Measurements from ENCODE around the gene HNRNPR. TPM values are rescaled to one million over a fixed set of nuclear protein-coding genes. Genes with fewer than 3 reads are reported as not detected.

HNRNPR gene
- total and polyA plus RNA-seq, 2 of the 8 experiments (the other 6 are each of a cell fraction or from before 2014, with no cell fraction given) = 110 to 214 TPM

GRCh38 chr1:23282957-23283356 is 61.1 kb downstream of the HNRNPR start:
- POLR2A ChIA-PET (ENCODE audit: partially characterized antibody) = no interaction called here
- Histone ChIP-seq H3K4me3 (ENCODE audit: extremely low read depth in 1 of 4, insufficient read depth in 2 of 4, low read depth in 3 of 4, low read length in 4 of 4) (no peak overlapping the region), H3K18ac (ENCODE audit: extremely low read depth, low read length) (no peak overlapping the region), H3K79me2 (ENCODE audit: control insufficient read depth in 1 of 2, insufficient read depth in 2 of 2, low read length in 2 of 2) (no peaks in the 10 kb centered on the region), H3K4me1 (replicated peaks in 1 of 4; ENCODE audit: control insufficient read depth in 3 of 4, insufficient read depth in 4 of 4, low read length in 3 of 4) (no peaks in the 10 kb centered on the region), H2AK5ac (ENCODE audit: low read depth, low read length) (no peak overlapping the region), H2BK120ac (replicated peaks; ENCODE audit: low read depth, low read length) (no peak overlapping the region), H3K9ac (replicated peaks in 1 of 4; ENCODE audit: extremely low read depth in 1 of 4, low read depth in 3 of 4, low read length in 3 of 4) (no peak overlapping the region), H2BK15ac (ENCODE audit: low read length) (no peak overlapping the region), H3K27ac (ENCODE audit: low read depth, low read length) (no peak overlapping the region), H2AFZ (ENCODE audit: low read length) (no peak overlapping the region), H4K91ac (replicated peaks; ENCODE audit: insufficient read length, low read length) (no peak overlapping the region), H2BK5ac (ENCODE audit: low read depth, low read length) (no peak overlapping the region), H3K4me2 (ENCODE audit: insufficient read depth in 1 of 2, low read depth in 2 of 2, low read length in 2 of 2) (no peak overlapping the region), H4K20me1 (replicated peaks in 1 of 2; ENCODE audit: control insufficient read depth in 1 of 2, insufficient read depth in 2 of 2, low read length in 2 of 2) (peaks cover 0 to 1% of the 10 kb centered on the region in 2 experiments), H2BK20ac (ENCODE audit: low read length) (no peak overlapping the region), H3K14ac (ENCODE audit: insufficient read length) (no peak overlapping the region), H4K5ac (ENCODE audit: insufficient read length, low read depth, low read length) (no peak overlapping the region), H3K4ac (replicated peaks; ENCODE audit: insufficient read length, low read depth, low read length) (no peak overlapping the region), H3K9me3 (ENCODE audit: insufficient read depth in 2 of 2, low read depth in 1 of 2, low read length in 1 of 2) (no peaks in the 10 kb centered on the region), H3K27me3 (replicated peaks in 1 of 4; ENCODE audit: control insufficient read depth in 3 of 4, extremely low read depth in 1 of 4, insufficient read depth in 3 of 4, low read length in 3 of 4) (no peaks in the 10 kb centered on the region), H4K8ac (ENCODE audit: extremely low read depth, insufficient read depth, low read length) (no peak overlapping the region), H3K36me3 (ENCODE audit: control insufficient read depth in 2 of 4, insufficient read depth in 4 of 4, low read length in 3 of 4) (peaks cover 3 to 48% (median 13%) of the 10 kb centered on the region in 4 experiments; a peak in 4 of 8 replicates), H3K23ac (ENCODE audit: insufficient read length) (no peak overlapping the region), H3K79me1 (ENCODE audit: low read depth, low read length) (no peaks in the 10 kb centered on the region), H3K23me2 (ENCODE audit: low read depth, low read length) (no peaks in the 10 kb centered on the region), H2BK12ac (ENCODE audit: low read depth, low read length) (no peak overlapping the region), H3K56ac (replicated peaks; ENCODE audit: insufficient read length, low read depth, low read length) (no peak overlapping the region)
- CTCF ChIA-PET (ENCODE audit: partially characterized antibody) = interaction anchor here (0.8 kb wide), 1 partner anchor 318 kb away, joined by 3 read pairs; no protein-coding TSS in a partner anchor
- FAIRE-seq (no peak), DNase-seq (ENCODE audit: low read depth in 1 of 2, low spot score in 2 of 2) (no peak)
- no peak for TF ChIP-seq PHF8 (conservative IDR thresholded peaks at IDR 0.05; ENCODE audit: low read depth, low read length)
- TF ChIP-seq POLR2A (IDR thresholded peaks at IDR 0.05; ENCODE audit: control extremely low read depth in 1 of 2, low read depth in 2 of 2, low read length in 2 of 2) = no peak
- TF ChIP-seq SP4 (IDR thresholded peaks at IDR 0.05; ENCODE audit: low read length) = no peak
- no peak for TF ChIP-seq POLR2AphosphoS5 (IDR thresholded peaks at IDR 0.05; ENCODE audit: low read depth, low read length)
- 88% methylated on average over 5 of the region's 5 CpGs; no CpG with 5 or more reads in 1 of the 2 experiments for WGBS, 2 experiments (ENCODE audit: extremely low coverage in 1 of 2, insufficient coverage in 1 of 2, insufficient read length in 1 of 2, insufficient replicate concordance in 2 of 2, low coverage in 1 of 2, low lambda C conversion rate in 2 of 2, missing lambda C conversion rate in 1 of 2)
